ENCODE data around the gene RAPGEF2.

Gene RAPGEF2

GRCh38 chr4:159379836-159380235, 277.0 kb downstream of the RAPGEF2 start:
- no peak for DNase-seq

DNA sequence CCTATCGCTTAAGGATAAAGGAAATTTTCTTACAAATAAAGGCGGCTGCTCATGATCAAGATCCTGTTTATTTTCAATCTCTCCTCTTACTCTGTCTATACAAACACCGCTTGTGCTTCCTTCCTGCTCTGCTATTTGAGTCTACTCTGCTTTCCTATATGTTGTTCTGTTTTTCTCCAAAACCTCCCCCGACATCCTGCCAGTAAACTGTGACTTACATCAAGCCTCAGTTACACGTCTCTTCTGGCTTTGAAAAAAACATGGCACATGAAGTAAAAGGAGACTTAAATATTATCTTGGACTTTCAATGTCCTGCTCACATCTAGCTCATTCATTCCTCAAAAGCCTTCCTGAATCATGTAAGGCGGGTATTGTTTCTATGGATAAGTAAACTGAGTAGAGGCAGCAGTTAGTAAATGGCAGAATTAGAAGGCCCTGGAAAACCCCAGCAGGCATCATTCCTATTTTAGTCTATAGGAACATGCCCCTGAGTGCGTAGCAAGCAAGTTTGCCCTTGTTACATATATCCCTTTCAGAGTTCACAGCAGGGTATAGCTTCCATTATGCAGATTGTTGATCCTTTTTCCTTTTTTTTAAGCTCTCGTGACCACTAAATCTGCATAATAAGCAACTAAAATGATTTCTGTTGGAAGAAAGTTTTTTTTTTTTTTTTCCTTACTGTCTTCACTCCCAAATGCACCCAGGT, 280.1 kb downstream of the RAPGEF2 start:
- no peak for DNase-seq

- DNase-seq = no peak
Measured at GRCh38 chr4:159383562-159383931, 280.7 kb downstream of the RAPGEF2 start.

DNA sequence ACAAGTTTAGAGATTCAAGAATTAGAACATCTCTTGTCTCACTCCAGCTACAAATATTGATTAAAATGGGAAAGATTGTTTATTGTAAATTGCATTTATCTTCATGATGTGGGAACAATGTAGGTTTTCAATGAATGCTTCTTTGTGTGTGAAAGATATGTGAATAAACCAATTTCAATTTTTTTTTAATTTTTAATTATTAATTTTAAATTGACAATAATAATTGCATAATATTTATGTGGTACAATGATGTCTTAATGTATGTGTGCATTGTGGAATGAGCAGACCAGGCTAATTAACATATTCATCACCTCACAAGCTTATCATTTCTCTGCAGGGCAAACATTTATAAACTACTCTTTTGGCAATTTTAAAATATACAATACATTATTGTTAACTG, 281.1 kb downstream of the RAPGEF2 start:
- DNase-seq = no peak

DNA sequence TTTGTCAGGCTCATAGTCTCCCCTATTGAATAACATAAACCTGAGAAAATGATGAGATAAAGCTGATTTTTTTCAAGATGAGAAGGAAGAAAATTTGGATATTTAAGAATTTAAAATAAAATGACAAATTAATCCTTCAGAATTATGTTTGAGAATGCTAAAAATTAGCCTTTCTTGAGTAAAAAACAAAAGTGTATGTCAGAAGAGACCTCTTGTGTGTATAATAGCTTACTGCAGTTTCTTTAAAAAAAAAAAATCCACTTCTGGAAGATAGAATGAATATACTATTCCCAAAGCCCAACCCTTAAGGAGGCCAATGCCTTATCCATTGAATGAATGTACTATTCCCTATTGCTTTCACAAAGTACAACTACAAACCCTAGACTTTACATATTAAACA, 281.8 kb downstream of the RAPGEF2 start:
- no peak for DNase-seq

DNA sequence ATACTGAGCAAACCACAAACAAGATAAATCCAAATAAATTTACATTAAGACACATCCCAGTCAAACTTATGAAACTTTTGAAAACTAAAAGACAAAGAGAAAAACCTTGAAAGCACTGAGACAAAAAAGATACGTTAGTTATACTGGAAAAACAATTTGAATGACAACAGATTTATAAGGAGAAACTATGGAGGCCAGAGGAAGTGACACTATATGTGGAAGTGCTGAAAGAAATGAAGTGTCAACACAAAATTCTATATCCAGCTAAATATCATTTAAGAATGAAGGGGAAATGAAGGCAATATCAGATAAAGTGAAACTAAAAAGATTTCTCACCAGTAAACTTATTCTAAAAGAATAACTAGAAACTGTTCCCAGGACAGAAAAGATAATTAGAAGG, 283.7 kb downstream of the RAPGEF2 start:
- DNase-seq = no peak

GRCh38 chr4:159389756-159390155, 286.9 kb downstream of the RAPGEF2 start:
- DNase-seq = no peak

- no peak for DNase-seq
Measured at GRCh38 chr4:159390648-159391047, 287.8 kb downstream of the RAPGEF2 start.

DNA sequence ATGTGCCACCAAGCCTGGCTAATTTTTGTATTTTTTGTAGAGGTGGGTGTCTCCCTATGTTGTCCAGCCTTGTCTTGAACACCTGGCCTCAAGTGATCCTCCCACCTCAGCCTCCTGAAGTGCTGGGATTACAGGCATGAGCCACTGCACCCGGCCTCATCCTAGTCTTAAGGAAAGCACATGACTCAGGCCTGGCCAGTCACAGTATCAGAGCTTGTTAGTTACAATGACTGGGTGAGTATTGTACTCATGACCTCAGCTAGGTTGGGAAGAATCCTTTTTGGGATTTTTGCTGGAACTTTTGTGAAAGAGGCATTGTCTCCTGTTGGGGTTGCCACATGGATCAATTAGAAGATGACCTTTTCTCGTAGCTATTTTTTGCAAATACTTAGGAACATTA, 292.8 kb downstream of the RAPGEF2 start:
- DNase-seq = no peak

GRCh38 chr4:159396151-159396550, 293.3 kb downstream of the RAPGEF2 start:
- DNase-seq = no peak

DNA sequence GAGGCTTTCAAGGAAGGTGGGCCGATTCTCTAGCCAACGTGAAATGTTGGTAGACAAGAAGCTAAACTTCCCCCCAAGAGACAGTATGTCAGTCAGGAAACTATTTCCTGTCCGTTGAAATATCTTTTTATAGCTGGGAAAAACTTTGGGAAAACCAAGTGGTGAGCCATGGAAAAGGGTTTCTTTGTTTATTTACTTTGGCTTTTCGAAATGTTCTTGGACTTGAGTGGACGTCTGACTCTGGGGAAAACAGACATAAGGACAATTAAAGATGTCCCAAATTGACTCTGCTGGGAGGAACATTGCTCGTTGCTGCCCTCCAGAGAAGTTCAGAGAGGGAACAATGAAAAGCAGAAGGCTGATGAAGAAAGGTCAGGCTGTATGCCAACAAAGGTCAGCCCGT, 295.4 kb downstream of the RAPGEF2 start:
- no peak for DNase-seq

- DNase-seq = no peak
Measured at GRCh38 chr4:159400558-159401225, 297.8 kb downstream of the RAPGEF2 start.

DNA sequence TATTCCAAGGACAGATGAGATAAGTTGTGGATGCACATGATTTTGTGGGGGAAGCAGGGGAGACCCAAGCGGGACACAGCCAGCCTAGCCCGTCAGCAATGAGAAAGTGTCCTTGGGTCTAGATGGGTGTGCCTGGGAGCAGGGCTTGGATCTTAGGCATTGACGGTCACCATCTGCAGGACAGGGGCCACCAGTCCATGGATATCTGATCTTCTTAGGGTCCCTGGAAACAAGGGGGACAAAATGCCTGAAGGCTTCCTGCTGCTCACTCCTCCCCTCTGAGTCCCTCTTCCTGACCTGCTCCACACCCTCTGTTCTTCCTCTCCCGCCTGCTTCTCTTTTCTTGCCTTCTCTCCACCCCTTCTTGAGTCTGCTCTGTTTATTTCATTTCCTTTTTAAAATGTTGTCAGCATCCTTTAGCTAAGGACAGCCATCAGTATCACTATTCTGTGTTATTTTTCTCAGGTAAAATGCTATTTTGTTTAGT, 298.4 kb downstream of the RAPGEF2 start:
- no peak for DNase-seq

DNA sequence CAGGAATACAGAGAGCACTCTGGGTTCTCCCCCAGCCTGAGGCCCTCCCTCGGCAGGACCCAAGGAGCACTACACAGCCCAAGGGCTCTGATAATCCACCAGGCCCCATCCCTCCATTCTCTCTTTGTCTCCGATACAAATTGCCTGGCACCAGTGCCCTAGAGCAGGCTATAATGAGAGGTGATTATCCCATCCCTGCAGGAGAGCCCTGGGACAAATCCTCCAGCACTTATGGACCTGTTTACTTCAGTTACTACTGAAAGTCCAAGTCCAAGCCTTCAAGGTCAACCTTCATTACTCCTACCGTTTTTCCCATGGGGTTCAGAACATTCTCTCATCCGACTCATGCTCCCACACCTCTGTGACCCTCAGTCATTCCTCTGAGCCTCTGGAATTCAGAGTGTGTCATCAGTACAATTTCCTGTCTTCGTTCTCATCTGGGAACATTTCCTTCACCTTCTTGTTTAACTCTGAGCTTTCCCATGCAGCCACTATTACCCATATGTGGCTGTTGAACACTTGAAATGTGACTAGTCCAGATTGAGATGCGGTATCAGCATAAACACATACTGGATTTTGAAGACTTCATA, 299.0 kb downstream of the RAPGEF2 start:
- no peak for DNase-seq

Data from NCI-H1694 treated with DMSO at 0.1 percent for 48 hours (cell line).